WERI-Rb-1 (cell line): ENCODE results near the gene GPR171.
A peak's percentile ranks its signal among the peaks of the same experiment; 100 is the strongest.
"Not testable (repeated sequence)": the region's sequence is repeated elsewhere in the genome, so short reads cannot be mapped to it uniquely, and the experiment has no call there.

Source experiments
- DNase-seq: peaks from one replicate; pipeline ENCODE4 v3.0.0-alpha.2; 2020
- H3K27ac ChIP-seq: fragments of 250-450 bp; sonication (Bioruptor Pico); 2 replicates; pipeline ENCODE4 v1.5.1; 2020; ENCODE audit warnings: mild to moderate bottlenecking, moderate library complexity
- H3K27me3 ChIP-seq: fragments of 250-450 bp; sonication (Bioruptor Pico); 2 replicates; pipeline ENCODE4 v1.5.1; 2021; ENCODE audit warnings: mild to moderate bottlenecking, low read depth, moderate library complexity; ENCODE audit not compliant: insufficient read depth, severe bottlenecking
- H3K36me3 ChIP-seq: fragments of 250-450 bp; sonication (Bioruptor Pico); 2 replicates; pipeline ENCODE4 v1.5.1; 2020; ENCODE audit warnings: mild to moderate bottlenecking, moderate library complexity
- H3K4me3 ChIP-seq: 2 replicates; pipeline ENCODE4 v1.5.1; 2011; ENCODE audit warnings: low read depth, mild to moderate bottlenecking, control low read depth, low read length
- H3K9me3 ChIP-seq: fragments of 250-450 bp; sonication (Bioruptor Pico); 2 replicates; pipeline ENCODE4 v1.5.1; 2021; ENCODE audit warnings: mild to moderate bottlenecking, moderate library complexity; ENCODE audit not compliant: severe bottlenecking
- CTCF ChIP-seq: IDR thresholded peaks from 2 replicates; pipeline ENCODE4 v1.5.1; 2011; ENCODE audit warnings: low read depth, mild to moderate bottlenecking, control low read depth, inconsistent platforms, low read length

The GPR171 gene

GRCh38 chr3:151232991-151233390 is 30.0 kb upstream of the GPR171 start:
- H3K9me3 ChIP-seq = no peaks in the 10 kb centered on the region
- no peak for TF ChIP-seq CTCF
- no peak overlapping the region for H3K27ac ChIP-seq
- H3K27me3 ChIP-seq = no peaks in the 10 kb centered on the region
- DNase-seq = no peak
- no peak overlapping the region for H3K4me3 ChIP-seq
- no peaks in the 10 kb centered on the region for H3K36me3 ChIP-seq

GRCh38 chr3:151232403-151232802 is 29.4 kb upstream of the GPR171 start:
- not testable (repeated sequence) for H3K36me3 ChIP-seq, H3K4me3 ChIP-seq, H3K9me3 ChIP-seq, H3K27ac ChIP-seq, DNase-seq, H3K27me3 ChIP-seq

GRCh38 chr3:151230646-151231045 is 27.6 kb upstream of the GPR171 start:
- TF ChIP-seq CTCF = no peak
- no peak for DNase-seq
- H3K27me3 ChIP-seq = no peaks in the 10 kb centered on the region
- H3K36me3 ChIP-seq = no peaks in the 10 kb centered on the region
- H3K4me3 ChIP-seq = no peak overlapping the region
- H3K9me3 ChIP-seq = no peaks in the 10 kb centered on the region
- no peak overlapping the region for H3K27ac ChIP-seq

- Histone ChIP-seq H3K36me3 (no peaks in the 10 kb centered on the region), H3K4me3 (no peak overlapping the region), H3K27ac (no peak overlapping the region), H3K27me3 (no peaks in the 10 kb centered on the region), H3K9me3 (no peaks in the 10 kb centered on the region)
- DNase-seq = no peak
- no peak for TF ChIP-seq CTCF
These were observed 25.6 kb upstream of the GPR171 start for GRCh38 chr3:151228666-151229040.

GRCh38 chr3:151227807-151228665 is 25.0 kb upstream of the GPR171 start:
- Histone ChIP-seq H3K27ac (no peak overlapping the region), H3K4me3 (no peak overlapping the region), H3K9me3 (no peaks in the 10 kb centered on the region), H3K27me3 (no peaks in the 10 kb centered on the region), H3K36me3 (no peaks in the 10 kb centered on the region)
- TF ChIP-seq CTCF = peak; percentile 84
- DNase-seq = peak; percentile 53

- TF ChIP-seq CTCF = no peak
- no peak for DNase-seq
- H3K9me3 ChIP-seq = no peaks in the 10 kb centered on the region
- no peak overlapping the region for H3K4me3 ChIP-seq
- H3K27ac ChIP-seq = no peak overlapping the region
- H3K27me3 ChIP-seq = no peaks in the 10 kb centered on the region
- H3K36me3 ChIP-seq = no peaks in the 10 kb centered on the region
These were observed 24.3 kb upstream of the GPR171 start for GRCh38 chr3:151227266-151227806.
